ENCODE measurements around the gene FER.

GRCh38 chr5:108905805-108906204, 158.1 kb downstream of the FER start:
- TF ChIP-seq, protein P1, sequence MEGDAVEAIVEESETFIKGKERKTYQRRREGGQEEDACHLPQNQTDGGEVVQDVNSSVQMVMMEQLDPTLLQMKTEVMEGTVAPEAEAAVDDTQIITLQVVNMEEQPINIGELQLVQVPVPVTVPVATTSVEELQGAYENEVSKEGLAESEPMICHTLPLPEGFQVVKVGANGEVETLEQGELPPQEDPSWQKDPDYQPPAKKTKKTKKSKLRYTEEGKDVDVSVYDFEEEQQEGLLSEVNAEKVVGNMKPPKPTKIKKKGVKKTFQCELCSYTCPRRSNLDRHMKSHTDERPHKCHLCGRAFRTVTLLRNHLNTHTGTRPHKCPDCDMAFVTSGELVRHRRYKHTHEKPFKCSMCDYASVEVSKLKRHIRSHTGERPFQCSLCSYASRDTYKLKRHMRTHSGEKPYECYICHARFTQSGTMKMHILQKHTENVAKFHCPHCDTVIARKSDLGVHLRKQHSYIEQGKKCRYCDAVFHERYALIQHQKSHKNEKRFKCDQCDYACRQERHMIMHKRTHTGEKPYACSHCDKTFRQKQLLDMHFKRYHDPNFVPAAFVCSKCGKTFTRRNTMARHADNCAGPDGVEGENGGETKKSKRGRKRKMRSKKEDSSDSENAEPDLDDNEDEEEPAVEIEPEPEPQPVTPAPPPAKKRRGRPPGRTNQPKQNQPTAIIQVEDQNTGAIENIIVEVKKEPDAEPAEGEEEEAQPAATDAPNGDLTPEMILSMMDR (IDR thresholded peaks at IDR 0.05; ENCODE audit: low read length) = no peak
- no peak for TF ChIP-seq EZH2 (IDR thresholded peaks at IDR 0.05; ENCODE audit: borderline replicate concordance, low read length)
